Nephron progenitor cell (in vitro differentiated cells): Measurements from ENCODE around the gene HOXA13.

ENCODE experiments used
- DNase-seq: peaks from one replicate; pipeline ENCODE4 v3.0.0; 2021
- H3K27ac Mint-ChIP-seq: 2 replicates; pipeline ENCODE4 v1.8.0; 2021; ENCODE audit warnings: mild to moderate bottlenecking, moderate library complexity, mixed read lengths
- H3K27me3 Mint-ChIP-seq: 2 replicates; pipeline ENCODE4 v1.8.0; 2021; ENCODE audit warnings: mild to moderate bottlenecking, low read depth, mixed read lengths; ENCODE audit not compliant: poor library complexity
- H3K36me3 Mint-ChIP-seq: 2 replicates; pipeline ENCODE4 v1.8.0; 2021; ENCODE audit warnings: low read depth, mixed read lengths
- H3K4me1 Mint-ChIP-seq: 2 replicates; pipeline ENCODE4 v1.8.0; 2021; ENCODE audit warnings: mixed read lengths
- H3K4me3 Mint-ChIP-seq: 2 replicates; pipeline ENCODE4 v1.8.0; 2021; ENCODE audit warnings: mild to moderate bottlenecking, moderate library complexity, mixed read lengths
- H3K9me3 Mint-ChIP-seq: 2 replicates; pipeline ENCODE4 v1.8.0; 2021; ENCODE audit warnings: mild to moderate bottlenecking, moderate library complexity, mixed read lengths
- TF ChIP-seq, protein P1 (sequence below): fragments of 200-600 bp; sonication (generic); IDR thresholded peaks from 2 replicates; pipeline ENCODE4 v1.5.0; 2021; ENCODE audit warnings: antibody characterized with exemption

Gene HOXA13

DNA sequence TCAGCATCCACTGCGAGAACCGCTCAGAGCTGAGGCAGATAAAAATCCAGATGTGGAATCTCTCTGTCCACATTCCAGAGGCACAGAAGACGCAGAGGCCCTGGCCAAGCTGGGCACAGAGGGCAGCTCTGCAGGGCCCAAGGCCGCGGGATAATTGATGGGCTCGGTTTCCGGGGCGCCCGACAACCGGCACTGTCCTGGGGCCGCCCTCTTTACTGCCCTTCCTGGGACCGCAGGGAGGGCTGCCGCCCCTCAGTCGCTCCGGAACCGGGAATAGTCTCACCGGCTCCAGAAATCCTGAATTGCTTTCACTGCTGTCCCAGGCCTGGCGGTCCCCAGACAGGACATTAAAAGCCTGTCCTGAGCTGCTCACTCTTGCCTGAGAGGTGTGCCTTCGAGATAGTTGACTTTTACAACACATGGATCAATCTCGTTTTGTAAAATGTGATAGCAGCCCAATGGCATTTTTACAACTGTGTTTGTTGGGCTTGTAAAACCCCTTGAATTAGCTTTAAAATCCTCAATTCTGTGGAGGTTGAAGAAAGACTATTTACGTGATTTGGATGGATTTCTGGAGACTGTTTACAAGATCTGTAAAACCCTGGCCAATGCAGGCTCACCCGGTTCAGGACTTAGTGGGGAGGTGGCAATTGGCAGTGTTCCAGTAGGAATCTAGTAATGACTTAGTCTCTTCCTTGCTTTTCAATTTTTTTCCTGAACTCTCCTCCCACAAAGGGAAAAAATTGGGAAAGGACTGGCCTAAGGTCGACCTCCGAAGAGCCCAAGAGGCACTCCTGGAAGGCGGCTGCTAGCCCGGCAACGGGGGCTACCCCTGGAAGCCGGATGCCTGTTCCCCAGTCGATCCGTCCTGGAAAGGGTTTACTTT is 50.9 kb downstream of the HOXA13 start:
- peak; percentile 39 for DNase-seq
- H3K36me3 Mint-ChIP-seq, result peaks cover 93% of the 10 kb centered on the region
- peaks cover 15% of the 10 kb centered on the region for H3K27me3 Mint-ChIP-seq
- peaks cover 43% of the 10 kb centered on the region for H3K4me1 Mint-ChIP-seq
- peaks cover 4% of the 10 kb centered on the region for H3K9me3 Mint-ChIP-seq
- peak overlapping the region; percentile 100 for H3K27ac Mint-ChIP-seq
- peak overlapping the region; percentile 97 for H3K4me3 Mint-ChIP-seq
- TF ChIP-seq, protein P1, sequence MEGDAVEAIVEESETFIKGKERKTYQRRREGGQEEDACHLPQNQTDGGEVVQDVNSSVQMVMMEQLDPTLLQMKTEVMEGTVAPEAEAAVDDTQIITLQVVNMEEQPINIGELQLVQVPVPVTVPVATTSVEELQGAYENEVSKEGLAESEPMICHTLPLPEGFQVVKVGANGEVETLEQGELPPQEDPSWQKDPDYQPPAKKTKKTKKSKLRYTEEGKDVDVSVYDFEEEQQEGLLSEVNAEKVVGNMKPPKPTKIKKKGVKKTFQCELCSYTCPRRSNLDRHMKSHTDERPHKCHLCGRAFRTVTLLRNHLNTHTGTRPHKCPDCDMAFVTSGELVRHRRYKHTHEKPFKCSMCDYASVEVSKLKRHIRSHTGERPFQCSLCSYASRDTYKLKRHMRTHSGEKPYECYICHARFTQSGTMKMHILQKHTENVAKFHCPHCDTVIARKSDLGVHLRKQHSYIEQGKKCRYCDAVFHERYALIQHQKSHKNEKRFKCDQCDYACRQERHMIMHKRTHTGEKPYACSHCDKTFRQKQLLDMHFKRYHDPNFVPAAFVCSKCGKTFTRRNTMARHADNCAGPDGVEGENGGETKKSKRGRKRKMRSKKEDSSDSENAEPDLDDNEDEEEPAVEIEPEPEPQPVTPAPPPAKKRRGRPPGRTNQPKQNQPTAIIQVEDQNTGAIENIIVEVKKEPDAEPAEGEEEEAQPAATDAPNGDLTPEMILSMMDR, result no peak

DNA sequence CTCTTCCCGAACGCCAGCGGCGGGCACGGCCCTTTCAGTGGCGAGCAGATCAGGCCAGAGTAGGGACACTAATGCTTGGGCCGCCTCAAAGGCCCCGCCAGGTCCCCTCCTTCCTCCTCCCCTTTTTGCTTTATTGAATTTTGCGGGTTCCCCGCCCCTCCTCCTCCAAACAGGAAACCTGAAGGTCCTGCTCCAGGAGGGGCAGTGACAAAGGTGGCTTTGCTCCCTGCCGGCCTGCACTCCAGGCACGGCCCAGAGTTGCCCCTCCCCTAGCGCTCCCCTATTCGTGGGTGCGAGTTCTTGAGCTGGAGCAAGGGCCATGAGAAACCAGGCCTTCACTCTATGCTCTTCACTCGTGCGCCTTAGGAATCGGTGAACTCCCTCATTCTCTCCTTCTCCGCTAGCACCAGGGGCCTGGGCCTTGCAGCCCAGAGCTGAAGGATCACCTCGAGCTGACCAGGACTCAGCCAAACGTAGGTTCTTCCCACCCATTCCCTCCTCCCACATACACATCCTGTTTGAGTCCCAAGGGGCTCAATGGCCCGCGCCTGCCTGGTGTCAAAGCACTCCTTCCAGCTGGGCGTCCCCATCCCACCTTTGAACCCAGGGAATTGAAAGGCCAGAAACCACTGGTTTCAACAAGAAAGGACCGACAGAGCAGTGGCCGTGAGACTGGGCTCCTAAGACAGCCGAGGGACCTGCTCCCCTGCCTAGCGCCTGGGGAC is 51.7 kb downstream of the HOXA13 start:
- Mint-ChIP-seq H3K4me1 (peaks cover 37% of the 10 kb centered on the region), H3K27me3 (peaks cover 18% of the 10 kb centered on the region), H3K9me3 (peaks cover 4% of the 10 kb centered on the region), H3K36me3 (peaks cover 93% of the 10 kb centered on the region), H3K4me3 (peak overlapping the region; percentile 97), H3K27ac (peak overlapping the region; percentile 100)
- TF ChIP-seq, protein P1, result no peak
- peak; percentile 38 for DNase-seq

DNA sequence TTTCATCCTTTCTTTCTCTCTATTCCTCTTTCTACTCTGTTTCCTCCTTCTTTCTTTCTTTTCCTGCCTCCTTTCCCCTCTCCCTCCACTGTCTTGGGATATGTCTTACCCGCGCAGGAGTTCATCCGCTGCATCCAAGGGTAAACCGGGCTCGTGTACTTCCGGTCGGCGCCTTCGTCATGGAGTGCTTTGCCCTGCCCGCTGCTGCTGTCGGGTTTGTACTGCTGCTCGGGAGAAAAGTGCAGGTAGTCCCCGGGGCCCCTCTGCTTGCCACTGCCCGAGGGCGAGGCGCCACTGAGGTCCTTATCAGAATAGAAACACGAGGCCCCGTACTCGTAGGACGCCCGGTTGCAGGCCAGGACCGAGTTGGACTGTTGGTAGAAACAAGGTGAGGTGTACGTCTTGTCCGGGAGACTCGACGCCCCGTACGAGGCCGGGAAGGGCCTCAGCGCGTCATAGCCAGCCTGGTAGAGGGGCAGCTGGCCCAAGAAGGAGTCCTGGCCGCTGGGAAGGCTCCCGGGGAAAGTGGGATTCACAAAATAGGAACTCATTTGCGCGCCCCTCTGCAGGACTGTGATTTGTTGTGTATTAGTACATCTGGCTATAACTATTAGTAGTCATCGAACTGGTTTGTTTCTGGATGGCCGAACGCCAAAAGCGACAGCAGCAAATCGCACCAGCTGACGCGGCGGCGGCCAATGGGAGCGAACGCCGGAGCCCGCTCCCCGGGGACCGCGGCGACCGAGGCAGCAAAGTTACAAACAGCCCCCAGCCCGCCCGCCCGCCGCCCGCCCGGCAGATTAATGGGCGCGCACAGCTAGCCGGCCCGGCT is 52.5 kb downstream of the HOXA13 start, which contains the start of gene HOXA6:
TSS of gene HOXA6 (minus strand) at position 576 of the 832 bp plus-strand sequence. CDS start at position 551, 25 bp downstream.
- Mint-ChIP-seq H3K9me3 (peaks cover 4% of the 10 kb centered on the region), H3K4me3 (peak within 1 kb of the TSS; percentile 97), H3K4me1 (peaks cover 38% of the 10 kb centered on the region), H3K36me3 (peaks cover 95% of the 10 kb centered on the region), H3K27me3 (peaks cover 22% of the 10 kb centered on the region), H3K27ac (peak within 1 kb of the TSS; percentile 100)
- TF ChIP-seq, protein P1, result no peak
- peak; percentile 69 for DNase-seq

DNA sequence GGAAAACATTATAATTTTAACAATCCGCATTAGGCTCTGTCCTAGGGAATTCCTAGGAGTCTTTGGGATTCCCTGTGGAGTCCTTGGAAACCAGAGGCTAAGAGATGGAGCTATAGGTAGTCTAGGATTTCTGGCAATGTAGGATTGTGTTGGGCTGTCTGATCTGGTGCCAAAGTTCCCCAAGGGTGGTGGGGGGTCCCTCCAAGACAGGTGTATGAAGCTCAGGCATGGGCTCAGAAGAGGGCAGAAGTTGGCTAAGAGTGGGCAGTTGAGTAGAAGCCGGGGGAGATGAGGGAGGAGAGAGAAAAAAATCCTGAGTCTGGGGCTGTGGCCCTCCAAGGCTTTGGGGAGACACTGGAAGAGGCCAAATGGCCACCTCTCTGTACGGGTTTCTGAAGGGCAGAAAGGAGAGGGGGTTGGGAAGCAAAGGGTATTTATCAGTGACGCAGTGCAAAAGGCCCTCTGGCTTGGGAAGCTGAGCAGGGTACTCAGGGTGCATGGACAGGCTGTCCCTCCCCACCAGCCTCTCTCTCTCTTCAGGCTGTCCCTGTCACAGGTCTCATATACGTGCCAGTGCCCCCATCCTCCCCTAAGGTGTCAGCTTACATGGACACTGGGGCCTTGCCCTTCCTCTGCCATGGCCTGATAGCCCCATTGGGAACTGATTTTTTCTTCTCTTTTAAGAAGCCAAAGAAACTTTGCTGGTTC is 53.2 kb downstream of the HOXA13 start:
- H3K36me3 Mint-ChIP-seq, result peaks cover 95% of the 10 kb centered on the region
- peak overlapping the region; percentile 99 for H3K27ac Mint-ChIP-seq
- H3K4me3 Mint-ChIP-seq, result peak overlapping the region; percentile 97
- TF ChIP-seq, protein P1, result no peak
- peaks cover 17% of the 10 kb centered on the region for H3K27me3 Mint-ChIP-seq
- H3K9me3 Mint-ChIP-seq, result peaks cover 3% of the 10 kb centered on the region
- H3K4me1 Mint-ChIP-seq, result peaks cover 44% of the 10 kb centered on the region
- DNase-seq, result peak; percentile 50

DNA sequence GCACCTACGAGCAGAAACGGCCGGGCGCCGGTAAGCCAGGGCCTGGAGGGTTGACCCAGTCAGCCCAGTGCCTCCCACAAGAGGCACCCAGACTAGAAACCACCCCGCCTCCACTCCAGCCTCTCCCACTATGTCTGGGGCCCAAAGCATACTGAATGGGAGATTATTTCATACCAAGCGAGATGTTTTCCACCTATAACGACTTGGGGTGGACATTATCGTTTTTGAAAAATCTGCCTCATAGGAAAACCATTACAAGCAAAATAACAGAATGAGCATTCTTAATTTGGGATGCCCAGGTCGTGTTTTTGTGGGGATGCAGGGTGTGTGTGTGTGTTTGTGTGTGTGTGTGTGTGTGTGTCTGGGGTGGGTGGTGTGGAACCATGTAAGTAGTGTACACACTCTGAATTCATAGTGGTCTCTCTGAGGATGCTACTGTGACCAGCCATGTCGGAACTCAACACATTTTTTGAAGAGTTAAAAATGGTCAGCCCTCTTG is 53.9 kb downstream of the HOXA13 start:
- H3K27me3 Mint-ChIP-seq, result peaks cover 17% of the 10 kb centered on the region

More for the DNA sequence above, 53.9 kb downstream of the HOXA13 start:
- TF ChIP-seq, protein P1, result no peak
- Mint-ChIP-seq H3K36me3 (peaks cover 95% of the 10 kb centered on the region), H3K27ac (peak overlapping the region; percentile 99), H3K9me3 (no peaks in the 10 kb centered on the region), H3K4me3 (peak overlapping the region; percentile 97), H3K4me1 (peaks cover 51% of the 10 kb centered on the region)
- no peak for DNase-seq
